Stimulated activated CD4-positive, alpha-beta T cell treated with anti-CD3 and anti-CD28 coated beads, Interleukin-12 subunit alpha, Interleukin-12 subunit beta, amount 100 ng/mL, for 24 hours (primary cell): Measurements from ENCODE around the gene AP4B1.
"Not testable (repeated sequence)": the region's sequence is repeated elsewhere in the genome, so short reads cannot be mapped to it uniquely, and the experiment has no call there.

Source experiments
- DNase-seq, 2 experiments: peaks; one replicate each; pipeline ENCODE4 v3.0.0-alpha.2; 2020; ENCODE audit warnings: low read depth in 2 of 2

The AP4B1 gene

GRCh38 chr1:113858982-113859381 lies 45.6 kb downstream of the AP4B1 start:
- DNase-seq = no peak

DNA sequence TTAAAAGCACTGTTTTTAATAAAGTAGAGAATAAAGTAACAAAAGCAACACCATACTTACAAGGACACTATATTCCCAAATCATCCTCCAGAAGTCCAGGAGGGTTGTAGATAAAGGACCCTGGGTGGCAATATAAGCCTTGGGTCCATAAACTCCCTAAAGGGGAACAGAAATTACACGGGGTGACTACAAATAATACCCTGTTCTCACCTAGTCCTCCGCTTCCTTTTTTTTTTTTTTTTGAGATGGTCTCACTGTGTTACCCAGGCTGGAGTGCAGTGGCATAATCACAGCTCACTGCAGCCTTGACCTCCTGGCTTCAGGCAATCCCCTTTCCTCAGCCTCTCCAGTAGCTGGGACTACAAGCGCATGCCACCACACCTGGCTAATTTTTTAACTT lies 46.2 kb downstream of the AP4B1 start:
- DNase-seq = no peak

DNA sequence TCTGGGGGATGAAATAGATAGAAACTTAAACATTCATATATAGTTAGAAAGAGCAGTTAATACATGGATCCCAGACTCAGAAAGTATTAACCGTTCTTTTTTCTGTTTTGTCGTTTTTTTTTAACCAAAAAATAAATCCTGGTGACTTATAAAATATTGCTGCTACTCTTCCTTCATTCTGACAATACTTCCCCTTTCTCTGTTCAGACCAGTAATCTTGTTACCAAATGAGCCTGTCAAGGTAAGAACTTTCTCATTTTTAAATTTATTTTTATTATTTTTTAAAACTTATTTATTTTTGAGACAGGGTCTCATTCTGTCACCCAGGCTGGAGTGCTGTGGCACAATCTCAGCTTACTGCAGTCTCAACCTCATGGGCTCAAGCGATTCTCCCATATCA lies 46.8 kb downstream of the AP4B1 start:
- DNase-seq = no peak

DNA sequence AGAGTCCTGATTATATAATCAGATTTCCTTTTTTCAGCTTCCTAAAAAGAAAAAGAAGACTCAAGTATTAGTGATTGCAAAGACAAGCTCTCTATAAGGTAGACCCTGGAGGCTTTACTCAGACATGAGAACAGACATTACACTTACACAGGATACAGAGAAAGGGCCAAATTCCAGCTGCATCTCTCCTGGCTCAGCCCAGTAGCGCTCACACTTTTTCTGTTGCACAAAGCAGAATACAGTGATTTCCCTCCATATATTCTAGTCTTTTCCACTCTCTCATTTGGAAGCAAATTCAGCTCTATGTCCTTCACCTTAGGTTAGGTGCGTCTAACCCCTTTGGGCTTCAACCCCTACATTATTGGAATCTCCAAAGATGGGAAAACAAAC lies 48.2 kb downstream of the AP4B1 start:
- DNase-seq = no peak

GRCh38 chr1:113855630-113856400 lies 48.8 kb downstream of the AP4B1 start:
- DNase-seq = no peak

DNA sequence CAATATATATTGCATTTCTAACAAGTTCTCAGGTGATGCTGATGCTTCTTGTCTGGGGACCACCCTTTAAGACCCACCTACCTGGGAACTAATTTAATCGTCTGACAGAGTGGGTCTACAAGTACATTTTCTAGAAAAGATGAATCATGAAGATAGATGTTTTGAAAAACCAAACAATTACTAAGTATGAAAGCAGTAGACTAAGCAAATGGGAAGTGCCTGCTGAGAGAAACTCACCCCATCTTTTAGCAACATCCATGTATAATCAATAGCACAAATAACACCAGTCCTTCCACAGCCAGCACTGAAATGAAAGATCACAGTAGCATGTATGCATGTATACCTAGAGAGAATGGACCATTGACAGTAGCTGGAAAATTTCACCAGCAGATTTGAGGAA lies 50.4 kb downstream of the AP4B1 start:
- DNase-seq = no peak

GRCh38 chr1:113852694-113853093 lies 51.9 kb downstream of the AP4B1 start:
- not testable (repeated sequence) for DNase-seq

DNA sequence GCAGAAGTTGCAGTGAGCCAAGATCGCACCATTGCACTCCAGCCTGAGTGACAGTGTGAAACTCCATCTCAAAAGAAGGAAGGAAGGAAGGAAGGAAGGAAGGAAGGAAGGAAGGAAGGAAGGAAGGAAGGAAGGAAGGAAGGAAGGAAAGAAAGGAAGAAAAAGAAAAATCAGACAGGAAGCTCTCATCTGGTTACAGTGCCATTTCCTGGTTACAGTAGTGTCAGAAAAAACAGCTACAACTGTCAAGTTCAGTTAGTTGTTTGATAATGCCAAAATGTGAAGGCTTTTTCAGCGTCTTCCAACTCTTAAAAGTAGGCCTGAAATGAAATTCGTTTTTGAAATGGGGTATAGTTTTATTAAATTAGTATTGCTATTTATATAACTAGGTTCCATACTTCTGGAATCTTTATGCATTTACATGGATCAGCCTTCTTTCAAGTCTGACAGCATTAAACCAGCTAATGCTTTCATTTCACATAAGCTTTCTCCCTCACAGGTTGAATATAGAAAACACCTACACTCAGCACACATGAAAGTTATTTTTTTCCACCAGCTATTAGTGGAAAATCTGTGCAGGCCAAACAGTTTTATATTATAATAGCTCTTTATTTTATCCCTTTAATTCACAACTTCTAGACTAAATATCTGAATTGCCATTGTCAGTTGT lies 54.3 kb downstream of the AP4B1 start:
- DNase-seq = no peak

DNA sequence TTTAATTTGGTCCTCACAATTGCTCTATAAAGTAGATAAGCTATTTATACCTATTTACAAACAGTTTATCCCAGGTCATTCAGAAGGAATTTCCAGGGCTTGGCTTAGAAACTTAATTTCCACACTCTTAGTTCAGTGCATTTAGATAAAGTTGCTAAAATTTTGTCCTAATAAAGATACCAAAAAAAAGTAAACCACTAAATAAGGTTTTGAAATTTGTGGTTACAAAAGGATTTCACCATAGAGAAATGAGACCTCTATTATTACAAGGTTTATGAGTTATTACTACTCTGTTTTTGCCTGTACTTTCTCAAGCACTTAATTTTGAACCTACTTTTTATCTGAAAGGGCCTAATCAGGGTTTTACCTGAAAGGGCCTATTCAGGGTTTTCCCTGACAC lies 55.5 kb downstream of the AP4B1 start:
- DNase-seq = no peak

DNA sequence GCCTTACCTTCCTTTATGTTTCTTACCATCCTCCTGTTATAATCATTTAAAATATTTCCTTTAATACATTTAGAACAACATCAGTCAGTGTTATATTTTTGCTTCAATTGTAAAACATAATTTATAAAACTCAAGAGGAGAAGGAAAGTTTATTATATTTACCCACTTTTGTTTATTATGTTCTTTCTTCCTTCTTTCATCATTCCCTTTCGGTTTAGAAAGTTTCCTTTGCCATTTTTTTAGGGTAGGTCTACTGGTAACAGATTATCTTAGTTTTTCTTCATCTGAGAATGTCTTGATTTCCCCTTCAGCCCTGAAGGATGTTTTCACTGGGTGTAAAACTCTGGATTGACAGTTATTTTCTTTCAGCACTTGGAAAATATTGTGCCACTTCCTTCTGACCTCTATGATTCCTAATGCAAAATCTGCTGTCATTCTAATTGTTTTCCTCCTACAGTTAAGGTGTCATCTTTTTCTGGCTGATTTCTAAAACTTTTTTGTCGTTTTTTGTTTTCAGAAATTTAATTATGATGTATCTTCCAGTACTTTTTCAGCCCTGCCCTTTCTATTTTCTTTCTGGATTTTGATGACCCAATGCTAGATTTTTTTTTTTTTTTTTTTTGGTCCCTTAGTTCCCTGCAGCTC lies 58.1 kb downstream of the AP4B1 start:
- DNase-seq = no peak
